Progenitor cell of endocrine pancreas (in vitro differentiated cells): ENCODE measurements around the gene ZBED1. TPM values are rescaled to one million over a fixed set of nuclear protein-coding genes. Genes with fewer than 3 reads are reported as not detected.

ENCODE experiments used
- DNase-seq: peaks from one replicate; pipeline ENCODE4 v3.0.0; 2021; ENCODE audit warnings: low spot score; ENCODE audit not compliant: unreplicated experiment
- H3K27ac Mint-ChIP-seq: 2 replicates; pipeline ENCODE4 v1.8.0; 2021; ENCODE audit warnings: mild to moderate bottlenecking, moderate library complexity, mixed read lengths
- H3K27me3 Mint-ChIP-seq: 2 replicates; pipeline ENCODE4 v1.8.0; 2021; ENCODE audit warnings: mixed read lengths
- H3K36me3 Mint-ChIP-seq: 2 replicates; pipeline ENCODE4 v1.8.0; 2022; ENCODE audit warnings: mixed read lengths; ENCODE audit not compliant: insufficient read depth
- H3K4me1 Mint-ChIP-seq: 2 replicates; pipeline ENCODE4 v1.8.0; 2021; ENCODE audit warnings: low read depth, mixed read lengths
- H3K4me3 Mint-ChIP-seq: 2 replicates; pipeline ENCODE4 v1.8.0; 2021; ENCODE audit warnings: low read depth, mild to moderate bottlenecking, moderate library complexity, mixed read lengths
- H3K9me3 Mint-ChIP-seq: 2 replicates; pipeline ENCODE4 v1.8.0; 2021; ENCODE audit warnings: low read depth, mixed read lengths
- CTCF ChIP-seq: fragments of 200-600 bp; sonication (generic); IDR thresholded peaks from one replicate; pipeline ENCODE4 v1.5.0; 2021; ENCODE audit warnings: antibody characterized with exemption, mild to moderate bottlenecking; ENCODE audit not compliant: unreplicated experiment
- total RNA-seq: library from RNA; stranded (reverse); gene quantifications from 2 replicates; pipeline ENCODE4 v1.2.1, GENCODE V29; 2021

The ZBED1 gene
- total RNA-seq, 1 donor from 2014 or later: 59.6 TPM

GRCh38 chrX:2504706-2505332, 4.0 kb upstream of the ZBED1 start:
- H3K27ac Mint-ChIP-seq: no peak overlapping the region
- no peak overlapping the region for H3K4me3 Mint-ChIP-seq
- no peaks in the 10 kb centered on the region for H3K36me3 Mint-ChIP-seq
- no peak for DNase-seq
- H3K4me1 Mint-ChIP-seq: peaks cover 9% of the 10 kb centered on the region
- H3K9me3 Mint-ChIP-seq: no peaks in the 10 kb centered on the region
- no peaks in the 10 kb centered on the region for H3K27me3 Mint-ChIP-seq
- TF ChIP-seq CTCF: no peak

- TF ChIP-seq CTCF: no peak
- no peaks in the 10 kb centered on the region for H3K9me3 Mint-ChIP-seq
- DNase-seq: no peak
- no peak overlapping the region for H3K4me3 Mint-ChIP-seq
- H3K27me3 Mint-ChIP-seq: no peaks in the 10 kb centered on the region
- H3K27ac Mint-ChIP-seq: peak overlapping the region; percentile 26
- peaks cover 17% of the 10 kb centered on the region for H3K4me1 Mint-ChIP-seq
- H3K36me3 Mint-ChIP-seq: no peaks in the 10 kb centered on the region
Observed at GRCh38 chrX:2503591-2504500, 3.1 kb upstream of the ZBED1 start.

GRCh38 chrX:2502668-2503519, 2.1 kb upstream of the ZBED1 start:
- no peak for TF ChIP-seq CTCF
- DNase-seq: no peak
- Mint-ChIP-seq H3K4me3 (peak overlapping the region; percentile 47), H3K27me3 (no peaks in the 10 kb centered on the region), H3K9me3 (no peaks in the 10 kb centered on the region), H3K4me1 (peaks cover 18% of the 10 kb centered on the region), H3K27ac (no peak overlapping the region), H3K36me3 (no peaks in the 10 kb centered on the region)

- TF ChIP-seq CTCF: no peak
- DNase-seq: no peak
- no peaks in the 10 kb centered on the region for H3K36me3 Mint-ChIP-seq
- no peaks in the 10 kb centered on the region for H3K27me3 Mint-ChIP-seq
- H3K27ac Mint-ChIP-seq: peak overlapping the region; percentile 87
- peaks cover 22% of the 10 kb centered on the region for H3K4me1 Mint-ChIP-seq
- peak overlapping the region; percentile 67 for H3K4me3 Mint-ChIP-seq
- no peaks in the 10 kb centered on the region for H3K9me3 Mint-ChIP-seq
Observed at GRCh38 chrX:2502120-2502667, 1.4 kb upstream of the ZBED1 start.
